Measurements from ENCODE around the gene AMMECR1L.

DNA sequence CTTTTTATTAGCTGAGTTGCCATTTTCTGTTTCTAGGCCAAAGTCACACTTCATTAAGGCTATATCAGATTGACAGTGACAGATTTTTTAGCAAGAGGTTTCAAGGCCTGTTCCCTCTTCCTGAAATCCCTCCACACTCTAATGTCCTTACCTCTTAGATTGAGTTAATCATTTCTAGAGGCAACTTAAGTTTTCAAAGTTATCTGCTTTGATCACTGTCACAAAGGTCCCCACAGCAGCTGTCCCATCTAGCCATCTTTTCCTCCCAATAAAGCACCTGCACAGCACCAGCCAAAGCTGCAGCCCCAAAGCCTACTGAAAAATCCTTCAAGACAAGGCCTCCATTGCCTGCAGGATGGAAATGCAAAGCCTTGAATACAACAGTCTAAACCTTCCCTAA lies 13.4 kb downstream of the AMMECR1L start:
- TF ChIP-seq SP1 (IDR thresholded peaks at IDR 0.05; ENCODE audit: low read depth) (no peak), EZH2 (IDR thresholded peaks at IDR 0.05) (no peak), ELF1 (IDR thresholded peaks at IDR 0.05; ENCODE audit: borderline replicate concordance, low read depth) (no peak), POLR2AphosphoS5 (IDR thresholded peaks at IDR 0.05; ENCODE audit: low read depth, low read length) (no peak), POLR2A (IDR thresholded peaks at IDR 0.05; ENCODE audit: borderline replicate concordance, extremely low read depth, insufficient read depth, insufficient read length) (no peak), RAD21 (IDR thresholded peaks at IDR 0.05; ENCODE audit: low read depth) (no peak), TCF7L2 (IDR thresholded peaks at IDR 0.05; ENCODE audit: borderline replicate concordance, extremely low read depth, insufficient read depth, insufficient read length) (no peak), CBX3 (IDR thresholded peaks at IDR 0.05; ENCODE audit: low read depth) (no peak), ZNF274 (IDR thresholded peaks at IDR 0.05; ENCODE audit: low read depth, low read length) (no peak), EZH2phosphoT487 (IDR thresholded peaks at IDR 0.05; ENCODE audit: borderline replicate concordance) (no peak)
- TF ChIP-seq, protein P1, sequence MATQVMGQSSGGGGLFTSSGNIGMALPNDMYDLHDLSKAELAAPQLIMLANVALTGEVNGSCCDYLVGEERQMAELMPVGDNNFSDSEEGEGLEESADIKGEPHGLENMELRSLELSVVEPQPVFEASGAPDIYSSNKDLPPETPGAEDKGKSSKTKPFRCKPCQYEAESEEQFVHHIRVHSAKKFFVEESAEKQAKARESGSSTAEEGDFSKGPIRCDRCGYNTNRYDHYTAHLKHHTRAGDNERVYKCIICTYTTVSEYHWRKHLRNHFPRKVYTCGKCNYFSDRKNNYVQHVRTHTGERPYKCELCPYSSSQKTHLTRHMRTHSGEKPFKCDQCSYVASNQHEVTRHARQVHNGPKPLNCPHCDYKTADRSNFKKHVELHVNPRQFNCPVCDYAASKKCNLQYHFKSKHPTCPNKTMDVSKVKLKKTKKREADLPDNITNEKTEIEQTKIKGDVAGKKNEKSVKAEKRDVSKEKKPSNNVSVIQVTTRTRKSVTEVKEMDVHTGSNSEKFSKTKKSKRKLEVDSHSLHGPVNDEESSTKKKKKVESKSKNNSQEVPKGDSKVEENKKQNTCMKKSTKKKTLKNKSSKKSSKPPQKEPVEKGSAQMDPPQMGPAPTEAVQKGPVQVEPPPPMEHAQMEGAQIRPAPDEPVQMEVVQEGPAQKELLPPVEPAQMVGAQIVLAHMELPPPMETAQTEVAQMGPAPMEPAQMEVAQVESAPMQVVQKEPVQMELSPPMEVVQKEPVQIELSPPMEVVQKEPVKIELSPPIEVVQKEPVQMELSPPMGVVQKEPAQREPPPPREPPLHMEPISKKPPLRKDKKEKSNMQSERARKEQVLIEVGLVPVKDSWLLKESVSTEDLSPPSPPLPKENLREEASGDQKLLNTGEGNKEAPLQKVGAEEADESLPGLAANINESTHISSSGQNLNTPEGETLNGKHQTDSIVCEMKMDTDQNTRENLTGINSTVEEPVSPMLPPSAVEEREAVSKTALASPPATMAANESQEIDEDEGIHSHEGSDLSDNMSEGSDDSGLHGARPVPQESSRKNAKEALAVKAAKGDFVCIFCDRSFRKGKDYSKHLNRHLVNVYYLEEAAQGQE (IDR thresholded peaks at IDR 0.05; ENCODE audit: low read depth), result no peak
- TF ChIP-seq, protein P2, sequence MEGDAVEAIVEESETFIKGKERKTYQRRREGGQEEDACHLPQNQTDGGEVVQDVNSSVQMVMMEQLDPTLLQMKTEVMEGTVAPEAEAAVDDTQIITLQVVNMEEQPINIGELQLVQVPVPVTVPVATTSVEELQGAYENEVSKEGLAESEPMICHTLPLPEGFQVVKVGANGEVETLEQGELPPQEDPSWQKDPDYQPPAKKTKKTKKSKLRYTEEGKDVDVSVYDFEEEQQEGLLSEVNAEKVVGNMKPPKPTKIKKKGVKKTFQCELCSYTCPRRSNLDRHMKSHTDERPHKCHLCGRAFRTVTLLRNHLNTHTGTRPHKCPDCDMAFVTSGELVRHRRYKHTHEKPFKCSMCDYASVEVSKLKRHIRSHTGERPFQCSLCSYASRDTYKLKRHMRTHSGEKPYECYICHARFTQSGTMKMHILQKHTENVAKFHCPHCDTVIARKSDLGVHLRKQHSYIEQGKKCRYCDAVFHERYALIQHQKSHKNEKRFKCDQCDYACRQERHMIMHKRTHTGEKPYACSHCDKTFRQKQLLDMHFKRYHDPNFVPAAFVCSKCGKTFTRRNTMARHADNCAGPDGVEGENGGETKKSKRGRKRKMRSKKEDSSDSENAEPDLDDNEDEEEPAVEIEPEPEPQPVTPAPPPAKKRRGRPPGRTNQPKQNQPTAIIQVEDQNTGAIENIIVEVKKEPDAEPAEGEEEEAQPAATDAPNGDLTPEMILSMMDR (IDR thresholded peaks at IDR 0.05 in 2 of 3, conservative IDR thresholded peaks at IDR 0.05 in 1 of 3; ENCODE audit: borderline replicate concordance in 1 of 3, insufficient read depth in 1 of 3, low read depth in 2 of 3, low read length in 2 of 3), result no peak
- TF ChIP-seq, protein P3, sequence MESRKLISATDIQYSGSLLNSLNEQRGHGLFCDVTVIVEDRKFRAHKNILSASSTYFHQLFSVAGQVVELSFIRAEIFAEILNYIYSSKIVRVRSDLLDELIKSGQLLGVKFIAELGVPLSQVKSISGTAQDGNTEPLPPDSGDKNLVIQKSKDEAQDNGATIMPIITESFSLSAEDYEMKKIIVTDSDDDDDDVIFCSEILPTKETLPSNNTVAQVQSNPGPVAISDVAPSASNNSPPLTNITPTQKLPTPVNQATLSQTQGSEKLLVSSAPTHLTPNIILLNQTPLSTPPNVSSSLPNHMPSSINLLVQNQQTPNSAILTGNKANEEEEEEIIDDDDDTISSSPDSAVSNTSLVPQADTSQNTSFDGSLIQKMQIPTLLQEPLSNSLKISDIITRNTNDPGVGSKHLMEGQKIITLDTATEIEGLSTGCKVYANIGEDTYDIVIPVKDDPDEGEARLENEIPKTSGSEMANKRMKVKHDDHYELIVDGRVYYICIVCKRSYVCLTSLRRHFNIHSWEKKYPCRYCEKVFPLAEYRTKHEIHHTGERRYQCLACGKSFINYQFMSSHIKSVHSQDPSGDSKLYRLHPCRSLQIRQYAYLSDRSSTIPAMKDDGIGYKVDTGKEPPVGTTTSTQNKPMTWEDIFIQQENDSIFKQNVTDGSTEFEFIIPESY (IDR thresholded peaks at IDR 0.05; ENCODE audit: extremely low read depth, insufficient replicate concordance, low read length), result no peak
- TF ChIP-seq, protein P4, sequence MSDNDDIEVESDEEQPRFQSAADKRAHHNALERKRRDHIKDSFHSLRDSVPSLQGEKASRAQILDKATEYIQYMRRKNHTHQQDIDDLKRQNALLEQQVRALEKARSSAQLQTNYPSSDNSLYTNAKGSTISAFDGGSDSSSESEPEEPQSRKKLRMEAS (IDR thresholded peaks at IDR 0.05), result no peak

Data from HCT116 (cell line).